ENCODE measurements around the gene FGR. TPM values are rescaled to one million over a fixed set of nuclear protein-coding genes. Genes with fewer than 3 reads are reported as not detected.

The FGR gene
- total and polyA plus RNA-seq, 2 of the 13 experiments (the other 11 are each of a cell fraction or from before 2014, with no cell fraction given) = not detected

GRCh38 chr1:27568300-27569087, 66.5 kb downstream of the FGR start (continued):
- TF ChIP-seq MATR3 (CRISPR knock-in tag; IDR thresholded peaks at IDR 0.05) (no peak), BRD4 (CRISPR knock-in tag; IDR thresholded peaks at IDR 0.05) (no peak), MTA1 (CRISPR knock-in tag; IDR thresholded peaks at IDR 0.05; ENCODE audit: borderline replicate concordance) (peak; percentile 20; the same call in 1 of the 2 replicates), ZC3H4 (CRISPR knock-in tag; IDR thresholded peaks at IDR 0.05; ENCODE audit: borderline replicate concordance) (no peak), CCAR2 (optimal IDR thresholded peaks at IDR 0.05; ENCODE audit: low read depth, low read length) (no peak), ZBTB7B (CRISPR knock-in tag; IDR thresholded peaks at IDR 0.05) (peak; percentile 23; the same call in 1 of the 2 replicates), DNMT3B (CRISPR knock-in tag; conservative IDR thresholded peaks at IDR 0.05) (no peak), ZNF704 (CRISPR knock-in tag; IDR thresholded peaks at IDR 0.05; ENCODE audit: borderline replicate concordance) (no peak), ZFP36L1 (CRISPR knock-in tag; IDR thresholded peaks at IDR 0.05) (no peak), ZNF510 (CRISPR knock-in tag; IDR thresholded peaks at IDR 0.05; ENCODE audit: low read depth) (0 out of 2 replicates have a peak, but pooled peaks have one; percentile 52), ZNF776 (CRISPR knock-in tag; IDR thresholded peaks at IDR 0.05) (no peak; the same call in 1 of the 2 replicates), ZNF329 (CRISPR knock-in tag; IDR thresholded peaks at IDR 0.05; ENCODE audit: low read depth) (no peak), ZNF724P (CRISPR knock-in tag; IDR thresholded peaks at IDR 0.05; ENCODE audit: borderline replicate concordance) (no peak), HNF1B (CRISPR knock-in tag; IDR thresholded peaks at IDR 0.05) (peak; percentile 81), ZNF841 (CRISPR knock-in tag; IDR thresholded peaks at IDR 0.05; ENCODE audit: borderline replicate concordance) (no peak), TEAD2 (CRISPR knock-in tag; IDR thresholded peaks at IDR 0.05) (no peak), ZNF746 (CRISPR knock-in tag; IDR thresholded peaks at IDR 0.05) (0 out of 2 replicates have a peak, but pooled peaks have one; percentile 36), AGO2 (optimal IDR thresholded peaks at IDR 0.05; ENCODE audit: low read depth, low read length) (peak; percentile 53), ZBTB10 (CRISPR knock-in tag; IDR thresholded peaks at IDR 0.05; ENCODE audit: borderline replicate concordance) (peak; percentile 88; the same call in 1 of the 2 replicates), ZNF674 (CRISPR knock-in tag; IDR thresholded peaks at IDR 0.05; ENCODE audit: low read depth) (no peak), TBP (CRISPR knock-in tag; IDR thresholded peaks at IDR 0.05) (no peak)
